Neuronal stem cell (in vitro differentiated cells): ENCODE data around the gene GLIS1.

Source experiments
- DNase-seq: peaks from one replicate; pipeline ENCODE4 v3.0.0-alpha.2; 2013; ENCODE audit warnings: low spot score
- H2AFZ ChIP-seq: one replicate; pipeline ENCODE4 v1.6.1; 2013; ENCODE audit warnings: mild to moderate bottlenecking, low read length, inconsistent platforms
- H2AK5ac ChIP-seq: 2 replicates; pipeline ENCODE4 v1.6.1; 2013; ENCODE audit warnings: low read depth, mild to moderate bottlenecking, inconsistent platforms, low read length, moderate library complexity, mixed read lengths
- H2BK120ac ChIP-seq: 2 replicates; pipeline ENCODE4 v1.6.1; 2013; ENCODE audit warnings: low read depth, mild to moderate bottlenecking, inconsistent platforms, low read length, moderate library complexity, mixed read lengths
- H2BK12ac ChIP-seq: one replicate; pipeline ENCODE4 v1.6.1; 2013; ENCODE audit warnings: low read length, inconsistent platforms
- H2BK15ac ChIP-seq: 2 replicates; pipeline ENCODE4 v1.6.1; 2013; ENCODE audit warnings: mild to moderate bottlenecking, low read length, inconsistent platforms, mixed read lengths
- H2BK5ac ChIP-seq: one replicate; pipeline ENCODE4 v1.6.1; 2013; ENCODE audit warnings: inconsistent platforms, mild to moderate bottlenecking, low read length, moderate library complexity
- H3K14ac ChIP-seq: one replicate; pipeline ENCODE4 v1.6.1; 2013; ENCODE audit warnings: low read length, inconsistent platforms
- H3K18ac ChIP-seq: 2 replicates; pipeline ENCODE4 v1.6.1; 2013; ENCODE audit warnings: low read length, inconsistent platforms
- H3K23ac ChIP-seq: 2 replicates; pipeline ENCODE4 v1.6.1; 2013; ENCODE audit warnings: low read depth, mild to moderate bottlenecking, mixed read lengths, low read length, inconsistent platforms; ENCODE audit not compliant: poor library complexity
- H3K27ac ChIP-seq: replicated peaks from 3 replicates; pipeline ENCODE4 v1.5.1; 2013; ENCODE audit warnings: low read length, inconsistent platforms
- H3K27me3 ChIP-seq, 3 experiments: 2 replicates each; pipeline ENCODE4 v1.6.1; 2013; ENCODE audit warnings: low read length in 3 of 3, mild to moderate bottlenecking in 2 of 3, inconsistent platforms in 1 of 3, low read depth in 1 of 3, mixed read lengths in 1 of 3, moderate library complexity in 1 of 3; ENCODE audit not compliant: control insufficient read depth in 3 of 3, insufficient read depth in 3 of 3
- H3K36me3 ChIP-seq, 2 donors: replicated peaks in 1 of 2; 2 replicates each; pipeline ENCODE4 v1.6.1; 2013; ENCODE audit warnings: low read length in 2 of 2; ENCODE audit not compliant: control insufficient read depth in 2 of 2, insufficient read depth in 2 of 2
- H3K4ac ChIP-seq: 2 replicates; pipeline ENCODE4 v1.6.1; 2013; ENCODE audit warnings: inconsistent platforms, mild to moderate bottlenecking, low read length, moderate library complexity
- H3K4me1 ChIP-seq, 2 donors: 1 replicate in 1 of 2; 2 replicates in 1 of 2; pipeline ENCODE4 v1.6.1; 2013; ENCODE audit warnings: low read length in 2 of 2, low read depth in 1 of 2; ENCODE audit not compliant: control insufficient read depth in 2 of 2, insufficient read depth in 1 of 2
- H3K4me2 ChIP-seq: one replicate; pipeline ENCODE4 v1.6.1; 2013; ENCODE audit warnings: mild to moderate bottlenecking, low read length, inconsistent platforms; ENCODE audit not compliant: insufficient read depth, poor library complexity, severe bottlenecking
- H3K4me3 ChIP-seq, 2 donors: 2 replicates each; pipeline ENCODE4 v1.5.1; 2013; ENCODE audit warnings: low read length in 2 of 2, mild to moderate bottlenecking in 2 of 2, inconsistent platforms in 1 of 2, moderate library complexity in 1 of 2
- H3K79me1 ChIP-seq: one replicate; pipeline ENCODE4 v1.6.1; 2013; ENCODE audit warnings: low read depth, mild to moderate bottlenecking, inconsistent platforms, low read length, moderate library complexity
- H3K9ac ChIP-seq: one replicate; pipeline ENCODE4 v1.6.1; 2013; ENCODE audit warnings: mild to moderate bottlenecking, low read depth, low read length, inconsistent platforms; ENCODE audit not compliant: poor library complexity
- H3K9me3 ChIP-seq, 2 donors: replicated peaks in 1 of 2; 2 replicates each; pipeline versions ENCODE3 to v1.6.1; 2013; ENCODE audit warnings: low read length in 2 of 2, mild to moderate bottlenecking in 2 of 2, inconsistent platforms in 1 of 2, low read depth in 1 of 2, mixed read lengths in 1 of 2, moderate library complexity in 1 of 2; ENCODE audit not compliant: control insufficient read depth in 2 of 2, insufficient read depth in 1 of 2
- H4K8ac ChIP-seq: one replicate; pipeline ENCODE4 v1.6.1; 2013; ENCODE audit warnings: low read depth, mild to moderate bottlenecking, inconsistent platforms, low read length, moderate library complexity
- H4K91ac ChIP-seq: one replicate; pipeline ENCODE4 v1.6.1; 2013; ENCODE audit warnings: low read length, low read depth, mild to moderate bottlenecking, inconsistent platforms; ENCODE audit not compliant: poor library complexity
- WGBS, 2 donors: extraction: QIAGEN DNeasy Blood & Tissue Kit; methylation state at CpG; one replicate each; pipeline ENCODE4 v1.1.7; 2013; ENCODE audit warnings: missing lambda C conversion rate in 2 of 2, mixed read lengths in 1 of 2; ENCODE audit not compliant: insufficient read length in 2 of 2, insufficient replicate concordance in 1 of 2; ENCODE audit errors: extremely low coverage in 2 of 2; 5-methylcytosine and 5-hydroxymethylcytosine counted together

Gene GLIS1

DNA sequence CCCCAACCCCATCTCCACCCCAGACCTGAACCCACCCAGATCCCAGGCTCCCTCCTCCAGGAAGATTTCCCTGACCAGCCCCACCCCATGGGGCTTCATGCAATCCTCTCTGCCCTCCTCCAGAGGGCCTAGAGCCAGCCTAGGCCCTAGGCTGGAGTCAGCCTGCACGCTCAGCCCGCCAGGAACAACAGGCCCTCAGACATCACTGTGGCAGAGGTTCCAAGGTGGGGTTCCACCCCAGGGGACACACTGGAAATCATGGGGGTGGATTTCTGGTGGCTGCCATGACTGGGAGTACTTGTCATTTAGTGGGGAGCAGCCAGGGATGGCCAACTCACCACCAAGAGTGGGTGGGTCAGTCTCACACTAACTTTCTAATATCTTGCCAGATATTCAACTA lies 122.0 kb downstream of the GLIS1 start:
- DNase-seq, result no peak

GRCh38 chr1:53616511-53616910 lies 122.5 kb downstream of the GLIS1 start:
- no peak for DNase-seq
- Histone ChIP-seq H3K18ac (no peak overlapping the region), H3K9ac (no peak overlapping the region), H4K8ac (no peak overlapping the region), H3K27ac (no peak overlapping the region), H3K4me3 (no peak overlapping the region), H2BK5ac (no peak overlapping the region), H2AK5ac (no peak overlapping the region), H2AFZ (no peak overlapping the region), H3K36me3 (no peaks in the 10 kb centered on the region), H4K91ac (no peak overlapping the region), H3K79me1 (peaks cover 1% of the 10 kb centered on the region), H3K23ac (no peak overlapping the region), H2BK120ac (no peak overlapping the region), H2BK12ac (no peak overlapping the region), H2BK15ac (no peak overlapping the region), H3K9me3 (no peaks in the 10 kb centered on the region), H3K14ac (no peak overlapping the region), H3K27me3 (peaks cover 0 to 13% (median 0%) of the 10 kb centered on the region in 3 experiments), H3K4me1 (peaks cover 0 to 2% of the 10 kb centered on the region in 2 donors), H3K4me2 (no peak overlapping the region), H3K4ac (no peak overlapping the region)
- no CpG with 5 or more reads among the region's 5 CpGs for WGBS, 2 donors

More for the DNA sequence above, 122.0 kb downstream of the GLIS1 start:
- no peak overlapping the region for H3K4me2 ChIP-seq
- no CpG with 5 or more reads among the region's 2 CpGs for WGBS, 2 donors
- H3K23ac ChIP-seq, result no peak overlapping the region
- H3K79me1 ChIP-seq, result peaks cover 1% of the 10 kb centered on the region
- H2BK5ac ChIP-seq, result no peak overlapping the region
- peak overlapping the region; percentile 17 for H3K14ac ChIP-seq
- H3K27me3 ChIP-seq, result peaks cover 0 to 13% (median 0%) of the 10 kb centered on the region in 3 experiments
- H3K9ac ChIP-seq, result no peak overlapping the region
- H3K18ac ChIP-seq, result no peak overlapping the region
- peak overlapping the region; percentile 53 for H2BK12ac ChIP-seq
- H3K4me1 ChIP-seq, result peaks cover 0 to 2% of the 10 kb centered on the region in 2 donors
- no peak overlapping the region for H4K91ac ChIP-seq
- H2BK120ac ChIP-seq, result no peak overlapping the region
- H2AFZ ChIP-seq, result no peak overlapping the region
- no peak overlapping the region for H3K27ac ChIP-seq
- no peak overlapping the region for H3K4me3 ChIP-seq
- no peak overlapping the region for H3K4ac ChIP-seq
- no peaks in the 10 kb centered on the region for H3K9me3 ChIP-seq
- no peak overlapping the region for H2AK5ac ChIP-seq
- H3K36me3 ChIP-seq, result no peaks in the 10 kb centered on the region
- H2BK15ac ChIP-seq, result no peak overlapping the region
- H4K8ac ChIP-seq, result no peak overlapping the region

DNA sequence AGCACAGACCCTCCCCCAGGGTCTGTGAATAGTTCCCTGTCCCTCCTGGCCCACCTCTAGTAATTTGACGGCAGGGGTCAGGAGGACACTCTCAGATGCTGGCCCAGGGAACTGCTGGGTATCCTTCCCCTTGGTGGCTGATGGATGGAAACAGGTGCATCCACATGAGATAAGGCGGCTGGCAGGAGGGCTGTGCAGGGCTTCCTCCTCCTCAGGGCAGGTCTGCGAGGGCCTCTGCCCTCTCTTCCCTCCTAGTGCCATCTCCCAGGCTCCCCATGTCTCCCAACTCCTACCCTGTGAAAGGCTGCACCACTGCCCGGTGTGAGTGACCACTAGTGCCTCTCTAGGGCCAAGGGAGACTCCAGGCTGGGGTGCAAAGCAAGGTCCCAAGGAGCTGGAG lies 123.9 kb downstream of the GLIS1 start:
- H2BK120ac ChIP-seq, result no peak overlapping the region
- no peak overlapping the region for H2BK15ac ChIP-seq
- H3K4me2 ChIP-seq, result no peak overlapping the region
- peaks cover 0 to 8% (median 0%) of the 10 kb centered on the region in 3 experiments for H3K27me3 ChIP-seq
- no peak overlapping the region for H3K4me3 ChIP-seq
- no peak overlapping the region for H2AFZ ChIP-seq
- peak overlapping the region; percentile 67 for H3K18ac ChIP-seq
- H4K8ac ChIP-seq, result no peak overlapping the region
- H2BK5ac ChIP-seq, result no peak overlapping the region
- no peak overlapping the region for H4K91ac ChIP-seq
- no CpG with 5 or more reads among the region's 4 CpGs for WGBS, 2 donors
- DNase-seq, result no peak
- H3K4ac ChIP-seq, result no peak overlapping the region
- H3K9ac ChIP-seq, result no peak overlapping the region
- no peak overlapping the region for H2AK5ac ChIP-seq
- H3K14ac ChIP-seq, result no peak overlapping the region
- H3K27ac ChIP-seq, result no peak overlapping the region
- H3K4me1 ChIP-seq, result peaks cover 0 to 2% of the 10 kb centered on the region in 2 donors
- H2BK12ac ChIP-seq, result no peak overlapping the region
- no peaks in the 10 kb centered on the region for H3K79me1 ChIP-seq
- no peak overlapping the region for H3K23ac ChIP-seq
- H3K36me3 ChIP-seq, result no peaks in the 10 kb centered on the region
- H3K9me3 ChIP-seq, result peaks cover 3% of the 10 kb centered on the region in 2 donors

DNA sequence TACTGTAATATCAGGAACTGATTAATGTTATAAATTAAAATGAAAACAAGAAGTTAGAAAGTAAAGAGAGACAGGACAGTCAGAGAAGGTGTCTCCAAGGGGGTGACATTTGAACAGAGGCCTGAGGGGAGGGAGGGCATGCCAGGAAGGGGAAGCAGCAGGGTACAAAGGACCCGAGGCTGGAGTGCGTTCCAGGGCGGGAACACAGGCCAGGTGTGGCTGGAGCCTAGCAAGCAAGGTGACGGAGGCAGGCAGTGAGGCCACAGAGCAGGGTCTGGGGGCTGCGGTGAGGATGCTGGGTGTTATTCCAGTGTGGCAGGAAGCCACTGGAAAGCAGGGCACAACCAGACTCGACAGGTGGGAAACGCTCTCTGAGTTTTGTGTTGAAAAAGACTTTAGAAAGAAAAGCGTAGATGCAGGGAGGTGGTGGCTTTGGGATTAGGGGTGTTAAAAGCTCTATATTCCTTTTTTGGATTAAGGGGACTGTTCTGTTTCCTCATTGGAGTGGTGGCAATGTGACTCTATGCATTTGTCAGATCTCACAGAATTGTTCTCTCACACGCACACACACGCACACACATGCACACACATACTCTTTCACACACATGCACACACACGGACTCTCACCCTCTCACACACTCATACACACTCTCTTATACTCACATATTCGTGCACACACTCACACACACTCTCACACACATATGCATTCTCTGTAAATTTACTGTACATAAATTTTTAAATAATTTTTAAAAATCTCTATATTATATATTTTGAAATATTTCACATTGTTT lies 124.5 kb downstream of the GLIS1 start:
- Histone ChIP-seq H2BK5ac (no peak overlapping the region), H3K4me3 (peak overlapping the region in 1 of 2 donors; percentile 57), H3K9ac (no peak overlapping the region), H3K27me3 (peaks cover 0 to 8% (median 0%) of the 10 kb centered on the region in 3 experiments), H3K27ac (no peak overlapping the region), H3K36me3 (no peaks in the 10 kb centered on the region), H3K23ac (peak overlapping the region; percentile 66), H3K4me1 (peaks cover 0 to 2% of the 10 kb centered on the region in 2 donors), H2BK120ac (no peak overlapping the region), H2BK12ac (no peak overlapping the region), H2BK15ac (no peak overlapping the region), H4K8ac (peak overlapping the region; percentile 98), H4K91ac (no peak overlapping the region), H3K18ac (peak overlapping the region; percentile 91), H3K4ac (no peak overlapping the region), H2AK5ac (no peak overlapping the region), H3K14ac (peak overlapping the region; percentile 96), H2AFZ (no peak overlapping the region), H3K9me3 (peaks cover 3% of the 10 kb centered on the region in 2 donors), H3K79me1 (no peaks in the 10 kb centered on the region), H3K4me2 (no peak overlapping the region)
- 100% methylated on average over 2 of the region's 12 CpGs; no CpG with 5 or more reads in 1 of the 2 donors for WGBS, 2 donors
- DNase-seq, result no peak
